LNCaP clone FGC (cell line): ENCODE measurements around the gene CUEDC1.
"Not testable (repeated sequence)": the region's sequence is repeated elsewhere in the genome, so short reads cannot be mapped to it uniquely, and the experiment has no call there.

ENCODE experiments used
- DNase-seq: peaks from one replicate; pipeline ENCODE4 v3.0.0-alpha.2; 2011; ENCODE audit warnings: low read depth
- H3K4me3 ChIP-seq: 2 replicates; pipeline ENCODE4 v1.5.1; 2011; ENCODE audit warnings: mild to moderate bottlenecking, low read depth, low read length, control low read depth
- CTCF ChIP-seq: IDR thresholded peaks from 2 replicates; pipeline ENCODE4 v1.5.1; 2012; ENCODE audit warnings: mild to moderate bottlenecking; ENCODE audit not compliant: control insufficient read depth, insufficient read depth; ENCODE audit errors: extremely low read depth

Gene CUEDC1

GRCh38 chr17:57966246-57966645 lies 11.0 kb upstream of the CUEDC1 start:
- no peak for TF ChIP-seq CTCF
- no peak for DNase-seq
- H3K4me3 ChIP-seq = no peak overlapping the region

GRCh38 chr17:57965521-57966160 lies 10.4 kb upstream of the CUEDC1 start:
- no peak for DNase-seq
- TF ChIP-seq CTCF = no peak
- no peak overlapping the region for H3K4me3 ChIP-seq

GRCh38 chr17:57963149-57963511 lies 7.9 kb upstream of the CUEDC1 start:
- no peak for TF ChIP-seq CTCF
- H3K4me3 ChIP-seq = no peak overlapping the region
- DNase-seq = no peak

GRCh38 chr17:57962279-57963148 lies 7.3 kb upstream of the CUEDC1 start:
- TF ChIP-seq CTCF = no peak
- no peak overlapping the region for H3K4me3 ChIP-seq
- no peak for DNase-seq

GRCh38 chr17:57959929-57960328 lies 4.7 kb upstream of the CUEDC1 start:
- H3K4me3 ChIP-seq = no peak overlapping the region
- DNase-seq = no peak
- no peak for TF ChIP-seq CTCF

- H3K4me3 ChIP-seq, DNase-seq: not testable (repeated sequence)
Observed at GRCh38 chr17:57958391-57958790, 3.2 kb upstream of the CUEDC1 start.

GRCh38 chr17:57957886-57958285 lies 2.7 kb upstream of the CUEDC1 start:
- no peak for TF ChIP-seq CTCF
- H3K4me3 ChIP-seq = no peak overlapping the region
- no peak for DNase-seq
